Esophagus squamous epithelium (tissue), 5 donors: ENCODE measurements around the gene SDHAF2. TPM values are rescaled to one million over a fixed set of nuclear protein-coding genes. Genes with fewer than 3 reads are reported as not detected.

ENCODE experiments used
- DNase-seq: peaks from one replicate; lab custom pipeline; 2025; lab: John Stamatoyannopoulos, UW
- H3K27ac ChIP-seq, 4 donors: fragments of 200-600 bp; sonication (generic); one replicate each; pipeline ENCODE4 v1.5.1; 2016 to 2019; ENCODE audit warnings: mild to moderate bottlenecking in 1 of 4
- H3K27me3 ChIP-seq, 4 donors: fragments of 200-600 bp; sonication (generic); 1 replicate in 3 of 4; 2 replicates in 1 of 4; pipeline versions ENCODE4 v1.5.1 to v1.6.0; 2017 to 2021; ENCODE audit warnings: antibody characterized with exemption in 1 of 4
- H3K36me3 ChIP-seq, 3 donors: fragments of 200-600 bp; sonication (generic); one replicate each; pipeline ENCODE4 v1.5.1; 2016 to 2019
- H3K4me1 ChIP-seq, 3 donors: fragments of 200-600 bp; sonication (generic); one replicate each; pipeline ENCODE4 v1.5.1; 2017 to 2019
- H3K4me3 ChIP-seq, 4 donors: fragments of 200-600 bp; sonication (generic); 1 replicate in 3 of 4; 2 replicates in 1 of 4; pipeline ENCODE4 v1.5.1; 2016 to 2019; ENCODE audit warnings: mild to moderate bottlenecking in 2 of 4, moderate library complexity in 1 of 4
- H3K9me3 ChIP-seq, 3 donors: fragments of 200-600 bp; sonication (generic); one replicate each; pipeline ENCODE4 v1.5.1; 2016 to 2019
- POLR2A ChIP-seq, 4 donors: fragments of 450-650 bp; IDR thresholded peaks; one replicate each; pipeline ENCODE4 v1.6.1; 2017; ENCODE audit warnings: antibody characterized with exemption in 4 of 4, mild to moderate bottlenecking in 4 of 4, moderate library complexity in 3 of 4
- WGBS, 2 donors: methylation state at CpG; one replicate each; pipeline ENCODE4 v1.1.5; 2018; 5-methylcytosine and 5-hydroxymethylcytosine counted together
- intact Hi-C: fragments of 100-400 bp; cut with DNase I; formaldehyde crosslinking; loops from one replicate; pipeline ENCODE4 v1.15.0; 2022
- total RNA-seq, 4 donors: library from RNA; depleted of rRNA; stranded (reverse); fragments of >200 nt; gene quantifications; one replicate each; pipeline ENCODE4 v1.1.0, GENCODE V29; 2016
- TF ChIP-seq, protein P1 (sequence below), 6 experiments: fragments of 450-650 bp in 4 of 6; fragments of 200-600 bp in 2 of 6; sonication (generic) in 2 of 6; IDR thresholded peaks; one replicate each; pipeline ENCODE4 v1.5.1; 2016 to 2019; ENCODE audit warnings: antibody characterized with exemption in 6 of 6, mild to moderate bottlenecking in 4 of 6, moderate library complexity in 4 of 6
- donor health status: DM: yes; HTN: yes; CAD: no.

Gene SDHAF2
- total RNA-seq, 4 donors from 2014 or later, result 26.0 to 62.9 (median 43.7) TPM

DNA sequence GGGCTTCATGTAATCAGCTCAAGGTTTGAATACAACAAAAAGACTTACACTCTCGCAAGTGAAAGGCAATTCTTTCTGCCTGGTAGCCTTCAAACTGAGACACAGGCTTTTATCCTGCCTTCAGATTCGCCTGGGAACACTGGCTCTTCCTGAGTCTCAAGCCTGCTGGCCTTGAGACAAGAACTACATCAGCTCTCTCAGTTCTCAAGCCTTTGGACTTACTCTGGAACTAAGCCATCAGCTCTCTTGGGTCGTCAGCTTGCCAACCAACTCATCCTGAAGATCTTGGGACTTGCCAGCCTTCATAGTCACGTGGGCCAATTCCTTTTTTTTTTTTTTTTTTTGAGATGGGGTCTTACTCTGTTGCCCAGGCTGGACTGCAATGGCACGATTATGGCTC lies 42.9 kb downstream of the SDHAF2 start:
- Histone ChIP-seq H3K27me3 (peaks cover 0 to 4% (median 0%) of the 10 kb centered on the region in 4 donors), H3K4me3 (no peak overlapping the region), H3K9me3 (no peaks in the 10 kb centered on the region), H3K27ac (peak overlapping the region in 3 of 4 donors; percentile 36 to 67 (median 63)), H3K4me1 (peaks cover 0 to 14% (median 8%) of the 10 kb centered on the region in 3 donors), H3K36me3 (peaks cover 0 to 26% (median 0%) of the 10 kb centered on the region in 3 donors)
- 60 to 62% methylated on average over 5 of the region's 5 CpGs for WGBS, 2 donors
- intact Hi-C loops, result loop anchor here (10.0 kb wide), 1 partner anchor 162 kb away; no protein-coding TSS in a partner anchor
- TF ChIP-seq, protein P1, sequence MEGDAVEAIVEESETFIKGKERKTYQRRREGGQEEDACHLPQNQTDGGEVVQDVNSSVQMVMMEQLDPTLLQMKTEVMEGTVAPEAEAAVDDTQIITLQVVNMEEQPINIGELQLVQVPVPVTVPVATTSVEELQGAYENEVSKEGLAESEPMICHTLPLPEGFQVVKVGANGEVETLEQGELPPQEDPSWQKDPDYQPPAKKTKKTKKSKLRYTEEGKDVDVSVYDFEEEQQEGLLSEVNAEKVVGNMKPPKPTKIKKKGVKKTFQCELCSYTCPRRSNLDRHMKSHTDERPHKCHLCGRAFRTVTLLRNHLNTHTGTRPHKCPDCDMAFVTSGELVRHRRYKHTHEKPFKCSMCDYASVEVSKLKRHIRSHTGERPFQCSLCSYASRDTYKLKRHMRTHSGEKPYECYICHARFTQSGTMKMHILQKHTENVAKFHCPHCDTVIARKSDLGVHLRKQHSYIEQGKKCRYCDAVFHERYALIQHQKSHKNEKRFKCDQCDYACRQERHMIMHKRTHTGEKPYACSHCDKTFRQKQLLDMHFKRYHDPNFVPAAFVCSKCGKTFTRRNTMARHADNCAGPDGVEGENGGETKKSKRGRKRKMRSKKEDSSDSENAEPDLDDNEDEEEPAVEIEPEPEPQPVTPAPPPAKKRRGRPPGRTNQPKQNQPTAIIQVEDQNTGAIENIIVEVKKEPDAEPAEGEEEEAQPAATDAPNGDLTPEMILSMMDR (IDR thresholded peaks at IDR 0.05), result no peak
- TF ChIP-seq POLR2A (IDR thresholded peaks at IDR 0.05), result no peak
- no peak for DNase-seq

DNA sequence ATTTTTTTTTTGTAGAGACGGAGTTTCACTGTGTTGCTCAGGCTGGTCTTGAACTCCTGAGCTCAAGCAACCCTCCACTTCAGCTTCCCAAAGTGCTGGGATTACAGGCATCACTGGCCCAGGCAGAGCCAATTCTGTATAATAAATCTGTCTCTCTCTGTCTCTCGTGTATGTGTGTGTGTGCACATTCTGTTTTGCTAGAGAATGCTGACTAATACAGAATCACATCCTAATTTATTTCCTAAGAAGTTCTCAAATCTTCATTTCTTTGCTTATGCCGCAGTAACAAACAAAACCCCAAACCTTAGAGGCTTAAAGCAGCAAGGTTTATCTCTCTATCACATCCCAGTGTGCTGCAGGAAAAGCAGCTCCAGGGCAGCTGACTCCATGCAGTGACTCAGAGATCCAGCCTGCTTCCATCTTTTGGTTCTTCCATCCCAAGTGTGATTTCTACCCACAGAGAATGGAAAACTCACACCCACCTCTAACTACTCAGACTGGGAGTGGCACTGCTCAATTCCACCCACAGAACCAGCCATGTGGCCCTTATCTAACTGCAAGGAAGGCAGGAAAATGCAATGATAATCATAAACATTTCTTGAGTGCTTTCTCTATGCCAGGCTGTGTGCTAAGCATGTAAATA lies 43.6 kb downstream of the SDHAF2 start:
- WGBS, 2 donors, result 70 to 82% methylated on average over 3 of the region's 3 CpGs
- Histone ChIP-seq H3K36me3 (peaks cover 0 to 20% (median 0%) of the 10 kb centered on the region in 3 donors), H3K4me3 (no peak overlapping the region), H3K9me3 (no peaks in the 10 kb centered on the region), H3K27me3 (peaks cover 0 to 11% (median 0%) of the 10 kb centered on the region in 4 donors), H3K4me1 (peaks cover 0 to 17% (median 8%) of the 10 kb centered on the region in 3 donors), H3K27ac (peak overlapping the region in 1 of 4 donors; percentile 25)
- intact Hi-C loops, result loop anchor here (10.0 kb wide), 1 partner anchor 161 kb away; no protein-coding TSS in a partner anchor
- TF ChIP-seq, protein P1 (IDR thresholded peaks at IDR 0.05), result no peak
- TF ChIP-seq POLR2A (IDR thresholded peaks at IDR 0.05), result no peak
- DNase-seq, result no peak

DNA sequence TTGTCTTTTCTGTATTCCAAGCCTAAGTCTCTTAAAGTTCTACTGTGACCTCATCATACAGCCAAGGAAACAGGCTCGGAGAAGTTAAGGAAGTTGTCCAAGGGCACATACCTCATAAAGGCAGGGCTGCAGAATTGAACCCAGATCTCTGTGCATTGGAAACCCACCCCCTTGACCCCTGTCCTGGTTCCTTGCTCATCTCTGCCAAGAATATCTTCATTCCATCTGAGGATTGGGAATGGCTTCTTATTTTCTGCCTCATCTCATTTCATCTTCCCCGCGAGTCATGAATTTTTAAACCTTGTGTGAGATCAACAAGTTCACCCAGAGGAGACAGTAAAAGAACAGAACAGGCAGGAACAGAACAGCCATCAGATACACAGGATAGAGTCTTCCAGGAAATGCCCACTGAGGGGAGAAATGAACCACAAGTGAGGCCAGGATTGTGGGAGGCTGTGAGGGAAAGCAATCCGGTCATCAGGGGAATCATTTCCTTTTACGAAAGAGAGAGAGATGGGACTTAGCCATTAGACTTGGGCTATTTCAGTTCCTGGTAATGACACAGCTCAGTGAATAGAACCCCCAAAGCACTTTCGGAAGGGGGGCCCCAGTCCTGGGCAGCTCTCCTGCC lies 44.2 kb downstream of the SDHAF2 start:
- H3K27me3 ChIP-seq, result peaks cover 0 to 17% (median 0%) of the 10 kb centered on the region in 4 donors
- TF ChIP-seq, protein P1 (IDR thresholded peaks at IDR 0.05), result no peak
- no peak for TF ChIP-seq POLR2A (IDR thresholded peaks at IDR 0.05)
- no peaks in the 10 kb centered on the region for H3K9me3 ChIP-seq
- peak overlapping the region in 1 of 4 donors; percentile 53 for H3K27ac ChIP-seq
- WGBS, 2 donors, result 82 to 83% methylated on average over 5 to 6 of the region's 6 CpGs
- no peak for DNase-seq
- peaks cover 0 to 17% (median 8%) of the 10 kb centered on the region in 3 donors for H3K4me1 ChIP-seq
- H3K4me3 ChIP-seq, result no peak overlapping the region
- peaks cover 0 to 14% (median 0%) of the 10 kb centered on the region in 3 donors for H3K36me3 ChIP-seq
- intact Hi-C loops, result loop anchor here (10.0 kb wide), 1 partner anchor 161 kb away; no protein-coding TSS in a partner anchor

DNA sequence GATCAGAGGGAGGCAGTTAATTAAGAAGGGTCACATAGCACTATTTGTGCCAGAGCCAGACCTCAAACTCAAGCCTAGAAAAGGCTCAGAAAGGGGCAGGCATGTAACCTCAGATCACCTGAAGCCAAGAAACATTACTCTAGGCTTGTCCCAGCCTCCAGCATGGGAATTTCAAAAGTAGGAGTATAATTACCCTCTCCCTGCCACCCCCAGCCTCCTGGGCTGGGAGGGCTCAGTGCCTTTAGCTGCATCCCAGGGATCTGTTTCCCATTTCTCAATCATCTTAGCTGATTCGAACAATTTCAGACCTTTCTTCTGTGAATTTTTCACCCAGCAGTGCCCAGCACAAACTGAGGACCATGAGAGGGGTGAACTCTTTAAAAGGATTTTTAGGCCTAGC lies 45.5 kb downstream of the SDHAF2 start:
- intact Hi-C loops, result loop anchor here (5.0 to 10.0 kb wide), 2 partner anchors 42 to 159 kb away; no protein-coding TSS in a partner anchor
- Histone ChIP-seq H3K4me1 (peaks cover 0 to 17% (median 8%) of the 10 kb centered on the region in 3 donors), H3K36me3 (peaks cover 0 to 7% (median 0%) of the 10 kb centered on the region in 3 donors), H3K9me3 (no peaks in the 10 kb centered on the region), H3K4me3 (no peak overlapping the region), H3K27me3 (peaks cover 0 to 23% (median 0%) of the 10 kb centered on the region in 4 donors), H3K27ac (no peak overlapping the region)
- DNase-seq, result no peak
- TF ChIP-seq POLR2A (IDR thresholded peaks at IDR 0.05), result no peak
- TF ChIP-seq, protein P1 (IDR thresholded peaks at IDR 0.05), result no peak
- whole genome bisulfite sequencing, 2 donors, result 86 to 100% methylated on average over 1 of the region's 1 CpG
